Right lobe of liver (tissue), 6 donors: Measurements from ENCODE around the gene PGLYRP2. TPM values are rescaled to one million over a fixed set of nuclear protein-coding genes. Genes with fewer than 3 reads are reported as not detected.

Experiments
- ATAC-seq, 4 donors: fragments of 200-7000 bp; cut with Tn5 transposase; one replicate each; pipeline ENCODE4 v1.9.1; 2020; ENCODE audit warnings: mild to moderate bottlenecking in 4 of 4, moderate library complexity in 4 of 4
- DNase-seq, 3 donors: peaks; one replicate each; pipeline ENCODE4 v3.0.0-alpha.2; 2020
- H3K27ac ChIP-seq, 3 donors: fragments of 200-600 bp; one replicate each; pipeline ENCODE4 v1.8.0; 2022
- H3K27me3 ChIP-seq, 2 donors: fragments of 200-600 bp; one replicate each; pipeline ENCODE4 v1.8.0; 2022
- H3K36me3 ChIP-seq, 4 donors: fragments of 200-600 bp; sonication (generic) in 1 of 4; one replicate each; pipeline versions ENCODE4 v1.5.1 to v1.8.0; 2017 to 2022; ENCODE audit warnings: control low read depth in 1 of 4
- H3K4me1 ChIP-seq, 4 donors: fragments of 200-600 bp; sonication (generic) in 1 of 4; one replicate each; pipeline versions ENCODE4 v1.5.1 to v1.8.0; 2017 to 2022; ENCODE audit warnings: control low read depth in 1 of 4
- H3K4me3 ChIP-seq, 3 donors: fragments of 200-600 bp; one replicate each; pipeline ENCODE4 v1.8.0; 2022
- H3K9me3 ChIP-seq, 4 donors: fragments of 200-600 bp; sonication (generic) in 1 of 4; one replicate each; pipeline versions ENCODE4 v1.5.1 to v1.8.0; 2017 to 2022; ENCODE audit warnings: control low read depth in 1 of 4
- CTCF ChIP-seq, 4 donors: fragments of 200-600 bp in 3 of 4; fragments of 450-650 bp in 1 of 4; IDR thresholded peaks; one replicate each; pipeline versions ENCODE4 v1.5.1 to v1.8.0; 2016 to 2022; ENCODE audit warnings: antibody characterized with exemption in 4 of 4, mild to moderate bottlenecking in 2 of 4
- POLR2A ChIP-seq: fragments of 450-650 bp; IDR thresholded peaks from one replicate; pipeline ENCODE4 v1.6.1; 2017; ENCODE audit warnings: antibody characterized with exemption, mild to moderate bottlenecking
- WGBS: methylation state at CpG from one replicate; pipeline ENCODE4 v1.1.6; 2018; ENCODE audit warnings: low coverage, low lambda C conversion rate; ENCODE audit not compliant: insufficient coverage; ENCODE audit errors: missing lambda C conversion rate; 5-methylcytosine and 5-hydroxymethylcytosine counted together
- intact Hi-C, 2 donors: fragments of 100-400 bp; cut with DNase I; formaldehyde crosslinking; loops; one replicate each; pipeline versions ENCODE4 v1.11.2 to v1.14.1; 2022
- total RNA-seq, 6 experiments: library from RNA; depleted of rRNA in 2 of 6; stranded (reverse); fragments of >200 nt in 2 of 6; fragmentation: NEBNext Ultra II Directional in 3 of 6; extraction: Animal tissue kit (Norgen Biotek cat#: 25700) in 3 of 6; gene quantifications; one replicate each; pipeline versions ENCODE4 v1.1.0 to v1.2.4, GENCODE V29; 2016 to 2023
- donor health status: DM: no; HTN: yes; CAD: no.
- donor health status: DM: no; HTN: no; CAD: no.
- donor health status: DM: no; HTN: no; CAD: no.
- donor health status: DM: no; HTN: yes; CAD: no.
- donor health status: DM: no; HTN: yes; CAD: no.

The PGLYRP2 gene
- total RNA-seq, 6 experiments from 2014 or later: 45.1 to 135 (median 59.2) TPM

DNA sequence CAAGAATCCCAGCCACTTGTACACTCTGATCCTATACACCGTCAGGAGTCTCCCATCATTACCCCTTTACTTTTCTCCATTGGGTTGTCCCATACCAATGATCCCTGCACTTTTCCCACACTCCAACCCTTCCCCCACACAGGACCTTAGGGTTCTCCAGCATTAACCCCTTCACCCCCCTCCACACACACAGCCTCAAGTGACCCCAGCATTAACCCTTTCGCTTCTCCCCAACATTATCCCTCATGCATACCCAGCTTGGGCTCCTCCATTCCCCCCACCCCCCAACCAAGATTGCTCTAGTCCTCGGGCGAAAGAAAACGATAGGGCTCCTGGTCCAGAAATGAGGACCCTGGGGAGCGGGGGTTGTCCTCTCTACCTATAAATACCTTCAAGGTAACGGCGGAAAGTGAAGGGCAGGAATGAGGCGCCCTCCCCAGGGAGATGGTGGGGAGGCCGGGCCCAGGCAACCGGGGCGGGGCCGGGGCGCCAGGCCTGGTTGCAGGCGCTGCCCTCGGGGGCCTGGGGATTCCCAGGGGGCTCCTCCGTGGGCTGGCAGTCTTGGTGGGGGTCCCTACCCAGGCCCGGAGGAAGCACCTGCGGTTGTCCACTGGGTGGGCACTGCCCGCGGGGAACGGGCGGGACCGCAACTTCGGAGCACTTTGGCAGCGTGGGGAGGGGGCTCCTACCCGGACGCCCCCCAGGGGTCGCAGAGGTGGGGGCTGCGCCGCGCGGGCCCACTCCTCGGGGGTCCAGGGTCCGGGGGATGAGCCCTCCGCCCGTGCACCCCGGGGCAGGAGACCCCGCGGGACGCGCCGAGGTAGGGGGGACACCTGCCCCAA lies 30.3 kb downstream of the PGLYRP2 start:
- peak overlapping the region; percentile 40 to 56 (median 48) for H3K4me3 ChIP-seq
- DNase-seq (peak in 1 of 3 donors; percentile 63), ATAC-seq (no peak)
- peaks cover 0 to 31% (median 7%) of the 10 kb centered on the region in 4 donors for H3K4me1 ChIP-seq
- WGBS: 37% methylated on average over 8 of the region's 43 CpGs
- no peaks in the 10 kb centered on the region for H3K36me3 ChIP-seq
- intact Hi-C loops: loop anchor here in 1 of 2 donors (10.0 kb wide), 1 partner anchor 264 kb away; no protein-coding TSS in a partner anchor
- TF ChIP-seq POLR2A (no peak), CTCF (IDR thresholded peaks at IDR 0.05) (no peak)
- peak overlapping the region in 1 of 3 donors; percentile 68 for H3K27ac ChIP-seq
- no peaks in the 10 kb centered on the region for H3K9me3 ChIP-seq
- H3K27me3 ChIP-seq: no peaks in the 10 kb centered on the region

DNA sequence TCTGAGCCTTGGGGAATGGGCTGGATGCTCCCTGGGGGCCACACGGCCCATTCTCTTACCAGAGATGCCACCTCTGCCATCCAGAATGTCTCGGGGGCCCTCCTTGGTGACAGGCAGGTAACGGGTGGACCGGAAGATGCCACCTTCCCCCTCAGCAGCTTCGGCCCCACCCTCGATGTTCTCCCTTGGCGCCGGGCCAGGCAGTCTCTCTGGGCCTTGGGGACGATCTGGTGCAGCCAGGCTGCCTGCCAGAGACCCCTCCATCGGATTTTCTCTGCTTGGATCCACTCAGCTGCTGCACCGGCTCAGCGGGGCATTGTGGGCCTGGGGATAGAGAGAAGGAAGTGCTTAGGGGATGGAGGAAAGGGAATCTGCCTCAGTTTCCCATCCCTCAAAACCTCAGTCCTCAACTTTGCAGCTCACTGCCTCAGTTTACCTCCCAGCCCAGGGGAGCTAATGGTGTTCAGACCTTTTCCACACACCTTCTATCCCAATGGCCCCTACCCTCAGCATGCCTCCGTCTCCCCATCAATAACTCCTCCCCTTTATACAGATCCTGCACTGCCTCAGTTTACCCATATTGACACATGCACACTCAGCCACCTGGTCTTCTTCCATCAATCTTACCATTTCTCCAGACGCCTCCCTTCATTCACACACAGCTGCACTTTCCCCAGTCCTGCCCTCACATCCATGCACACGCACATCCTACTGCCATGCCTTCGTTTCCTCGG lies 31.1 kb downstream of the PGLYRP2 start:
- TF ChIP-seq CTCF (IDR thresholded peaks at IDR 0.05) (no peak), POLR2A (no peak)
- DNase-seq (no peak), ATAC-seq (no peak)
- H3K36me3 ChIP-seq: no peaks in the 10 kb centered on the region
- intact Hi-C loops: loop anchor here in 1 of 2 donors (10.0 kb wide), 1 partner anchor 263 kb away; no protein-coding TSS in a partner anchor
- WGBS: 58% methylated on average over 5 of the region's 17 CpGs
- H3K9me3 ChIP-seq: no peaks in the 10 kb centered on the region
- no peak overlapping the region for H3K27ac ChIP-seq
- no peaks in the 10 kb centered on the region for H3K27me3 ChIP-seq
- H3K4me1 ChIP-seq: peaks cover 0 to 30% (median 7%) of the 10 kb centered on the region in 4 donors
- no peak overlapping the region for H3K4me3 ChIP-seq

GRCh38 chr19:15447057-15447456 lies 32.2 kb downstream of the PGLYRP2 start:
- intact Hi-C loops: loop anchor here in 1 of 2 donors (10.0 kb wide), 1 partner anchor 262 kb away; no protein-coding TSS in a partner anchor
- DNase-seq (no peak), ATAC-seq (no peak)
- Histone ChIP-seq H3K36me3 (no peaks in the 10 kb centered on the region), H3K27ac (no peak overlapping the region), H3K27me3 (no peaks in the 10 kb centered on the region), H3K9me3 (no peaks in the 10 kb centered on the region), H3K4me3 (no peak overlapping the region), H3K4me1 (peaks cover 0 to 24% (median 7%) of the 10 kb centered on the region in 4 donors)
- WGBS: 75% methylated on average over 2 of the region's 4 CpGs
- no peak for TF ChIP-seq POLR2A
- TF ChIP-seq CTCF (IDR thresholded peaks at IDR 0.05): no peak

- Histone ChIP-seq H3K27me3 (no peaks in the 10 kb centered on the region), H3K27ac (no peak overlapping the region), H3K4me3 (no peak overlapping the region), H3K36me3 (no peaks in the 10 kb centered on the region), H3K9me3 (no peaks in the 10 kb centered on the region), H3K4me1 (peaks cover 0 to 24% (median 7%) of the 10 kb centered on the region in 4 donors)
- intact Hi-C loops: loop anchor here in 1 of 2 donors (10.0 kb wide), 1 partner anchor 261 kb away; no protein-coding TSS in a partner anchor
- DNase-seq (peak in 2 of 3 donors; percentile 72 to 82), ATAC-seq (peak; percentile 57 to 65 (median 61))
- no peak for TF ChIP-seq POLR2A
- TF ChIP-seq CTCF (IDR thresholded peaks at IDR 0.05): no peak
- WGBS: no CpG with 5 or more reads among the region's 7 CpGs
These were observed 33.4 kb downstream of the PGLYRP2 start for GRCh38 chr19:15445807-15446376.
